NCI-H526 (cell line): ENCODE measurements around the gene GPALPP1.
"Not testable (repeated sequence)": the region's sequence is repeated elsewhere in the genome, so short reads cannot be mapped to it uniquely, and the experiment has no call there.

Source experiments
- DNase-seq, 2 experiments: peaks; one replicate each; lab custom pipeline; 2025; lab: John Stamatoyannopoulos, UW

GPALPP1 gene

GRCh38 chr13:44989071-44989889 is at the start of gene GPALPP1, which contains the start of gene NUFIP1:
Gene GPALPP1 (plus strand): TSS chr13:44989538. CDS start chr13:44989655, 117 bp downstream.
Gene NUFIP1 (minus strand): TSS chr13:44989471. CDS start chr13:44989436, 35 bp downstream.
- DNase-seq: peak; percentile 92 to 98

GRCh38 chr13:44943411-44943810 is 45.9 kb upstream of the GPALPP1 start:
- DNase-seq: not testable (repeated sequence)

GRCh38 chr13:44951184-44951583 is 38.2 kb upstream of the GPALPP1 start:
- DNase-seq: no peak

- DNase-seq: no peak
Measured at GRCh38 chr13:44952671-44953070, 36.7 kb upstream of the GPALPP1 start.

GRCh38 chr13:44954224-44954623 is 35.1 kb upstream of the GPALPP1 start:
- DNase-seq: no peak

GRCh38 chr13:44955406-44955805 is 33.9 kb upstream of the GPALPP1 start:
- no peak for DNase-seq

GRCh38 chr13:44961997-44962396 is 27.3 kb upstream of the GPALPP1 start:
- DNase-seq: no peak

GRCh38 chr13:44967704-44968433 is 21.5 kb upstream of the GPALPP1 start:
- DNase-seq: no peak

- DNase-seq: no peak
Measured at GRCh38 chr13:44968434-44968815, 20.9 kb upstream of the GPALPP1 start.

GRCh38 chr13:44969551-44970484 is 19.5 kb upstream of the GPALPP1 start:
- peak; percentile 13 to 60 for DNase-seq

- DNase-seq: peak; percentile 24 to 26
Measured at GRCh38 chr13:44971656-44972595, 17.4 kb upstream of the GPALPP1 start.

GRCh38 chr13:44972956-44973581 is 16.3 kb upstream of the GPALPP1 start:
- DNase-seq: peak; percentile 44 to 66

GRCh38 chr13:44974056-44974793 is 15.1 kb upstream of the GPALPP1 start:
- no peak for DNase-seq

GRCh38 chr13:44976196-44976595 is 13.1 kb upstream of the GPALPP1 start:
- DNase-seq: no peak

- DNase-seq: no peak
Measured at GRCh38 chr13:44976949-44977583, 12.3 kb upstream of the GPALPP1 start.

GRCh38 chr13:44978328-44978727 is 11.0 kb upstream of the GPALPP1 start:
- no peak for DNase-seq

GRCh38 chr13:44989941-44990340 is 603 bp downstream of the GPALPP1 start:
- DNase-seq: peak in 1 of 2 experiments; percentile 21

- no peak for DNase-seq
Measured at GRCh38 chr13:45003417-45003816, 14.1 kb downstream of the GPALPP1 start.

- DNase-seq: no peak
Measured at GRCh38 chr13:45004096-45004495, 14.8 kb downstream of the GPALPP1 start.
